WERI-Rb-1 (cell line): ENCODE measurements around the gene PTPN1.

Experiments used
- DNase-seq: peaks from one replicate; pipeline ENCODE4 v3.0.0-alpha.2; 2020
- H3K27ac ChIP-seq: fragments of 250-450 bp; sonication (Bioruptor Pico); 2 replicates; pipeline ENCODE4 v1.5.1; 2020; ENCODE audit warnings: mild to moderate bottlenecking, moderate library complexity
- H3K27me3 ChIP-seq: fragments of 250-450 bp; sonication (Bioruptor Pico); 2 replicates; pipeline ENCODE4 v1.5.1; 2021; ENCODE audit warnings: mild to moderate bottlenecking, low read depth, moderate library complexity; ENCODE audit not compliant: insufficient read depth, severe bottlenecking
- H3K36me3 ChIP-seq: fragments of 250-450 bp; sonication (Bioruptor Pico); 2 replicates; pipeline ENCODE4 v1.5.1; 2020; ENCODE audit warnings: mild to moderate bottlenecking, moderate library complexity
- H3K4me3 ChIP-seq: 2 replicates; pipeline ENCODE4 v1.5.1; 2011; ENCODE audit warnings: low read depth, mild to moderate bottlenecking, control low read depth, low read length
- H3K9me3 ChIP-seq: fragments of 250-450 bp; sonication (Bioruptor Pico); 2 replicates; pipeline ENCODE4 v1.5.1; 2021; ENCODE audit warnings: mild to moderate bottlenecking, moderate library complexity; ENCODE audit not compliant: severe bottlenecking
- CTCF ChIP-seq: IDR thresholded peaks from 2 replicates; pipeline ENCODE4 v1.5.1; 2011; ENCODE audit warnings: low read depth, mild to moderate bottlenecking, control low read depth, inconsistent platforms, low read length

Gene PTPN1

GRCh38 chr20:50496773-50497385 lies 13.3 kb upstream of the PTPN1 start:
- Histone ChIP-seq H3K9me3 (no peaks in the 10 kb centered on the region), H3K27ac (no peak overlapping the region), H3K27me3 (no peaks in the 10 kb centered on the region), H3K4me3 (no peak overlapping the region), H3K36me3 (no peaks in the 10 kb centered on the region)
- TF ChIP-seq CTCF, result no peak
- DNase-seq, result no peak

- DNase-seq, result no peak
- H3K27me3 ChIP-seq, result no peaks in the 10 kb centered on the region
- H3K9me3 ChIP-seq, result no peaks in the 10 kb centered on the region
- no peaks in the 10 kb centered on the region for H3K36me3 ChIP-seq
- no peak overlapping the region for H3K27ac ChIP-seq
- H3K4me3 ChIP-seq, result no peak overlapping the region
- no peak for TF ChIP-seq CTCF
Observed at GRCh38 chr20:50498071-50498776, 12.0 kb upstream of the PTPN1 start.

- no peak overlapping the region for H3K4me3 ChIP-seq
- H3K27me3 ChIP-seq, result no peaks in the 10 kb centered on the region
- H3K9me3 ChIP-seq, result no peaks in the 10 kb centered on the region
- no peak overlapping the region for H3K27ac ChIP-seq
- no peak for DNase-seq
- H3K36me3 ChIP-seq, result no peaks in the 10 kb centered on the region
- TF ChIP-seq CTCF, result no peak
Observed at GRCh38 chr20:50499938-50500337, 10.2 kb upstream of the PTPN1 start.

GRCh38 chr20:50501972-50502745 lies 8.0 kb upstream of the PTPN1 start:
- H3K27ac ChIP-seq, result no peak overlapping the region
- no peak for DNase-seq
- H3K36me3 ChIP-seq, result no peaks in the 10 kb centered on the region
- TF ChIP-seq CTCF, result no peak
- no peak overlapping the region for H3K4me3 ChIP-seq
- H3K9me3 ChIP-seq, result no peaks in the 10 kb centered on the region
- no peaks in the 10 kb centered on the region for H3K27me3 ChIP-seq

GRCh38 chr20:50504231-50504823 lies 5.9 kb upstream of the PTPN1 start:
- peak; percentile 29; the same call in 1 of the 2 replicates for TF ChIP-seq CTCF

More at GRCh38 chr20:50504231-50504823, 5.9 kb upstream of the PTPN1 start:
- Histone ChIP-seq H3K36me3 (no peaks in the 10 kb centered on the region), H3K4me3 (no peak overlapping the region), H3K9me3 (no peaks in the 10 kb centered on the region), H3K27me3 (no peaks in the 10 kb centered on the region), H3K27ac (no peak overlapping the region)
- DNase-seq, result no peak
